A549 (cell line): Measurements from ENCODE around the gene TSPEAR. TPM values are rescaled to one million over a fixed set of nuclear protein-coding genes. Genes with fewer than 3 reads are reported as not detected.

Experiments
- ATAC-seq, 2 experiments: fragments of 200-7000 bp in 1 of 2; fragments of >200 bp in 1 of 2; cut with Nextera tagmentation in 1 of 2; cut with Tn5 transposase in 1 of 2; 3 replicates each; pipeline versions ENCODE4 v1.8.0 to v1.9.1; 2018 to 2020; ENCODE audit warnings: mild to moderate bottlenecking in 1 of 2, moderate library complexity in 1 of 2
- CTCF ChIA-PET: fragments of 300-600 bp; sonication (Branson Sonifier 250); formaldehyde crosslinking; extraction: SDS; loops from one replicate; lab custom pipeline; 2021; ENCODE audit warnings: antibody characterized with exemption, inconsistent platforms; lab: Yijun Ruan, JAX
- POLR2A ChIA-PET: fragments of 350-600 bp; formaldehyde crosslinking; extraction: SDS; loops from one replicate; lab custom pipeline; 2021; ENCODE audit warnings: antibody characterized with exemption, inconsistent platforms; lab: Yijun Ruan, JAX
- DNase-seq, 2 experiments: peaks; one replicate each; pipeline versions ENCODE4 v3.0.0 to v3.0.0-alpha.2; 2011 to 2016; ENCODE audit warnings: low read depth in 1 of 2, low spot score in 1 of 2
- FAIRE-seq: peaks from 2 replicates; lab custom pipeline; 2011; peaks lifted over from hg19 to GRCh38; lab: Jason Lieb, UNC
- H3K27ac ChIP-seq, 2 experiments: fragments of >200 bp; sonication (Bioruptor Twin); formaldehyde crosslinking; 3 replicates each; pipeline ENCODE4 v1.5.1; 2016 to 2017
- H3K4me1 ChIP-seq: fragments of >200 bp; sonication (Bioruptor Twin); formaldehyde crosslinking; 3 replicates; pipeline ENCODE4 v1.6.1; 2016
- H3K4me2 ChIP-seq: fragments of >200 bp; sonication (Bioruptor Twin); formaldehyde crosslinking; 3 replicates; pipeline ENCODE4 v1.6.1; 2016
- H3K4me3 ChIP-seq: fragments of >200 bp; sonication (Bioruptor Twin); formaldehyde crosslinking; 3 replicates; pipeline ENCODE4 v1.5.1; 2016
- H3K9me3 ChIP-seq: fragments of >200 bp; sonication (Bioruptor Twin); formaldehyde crosslinking; 3 replicates; pipeline ENCODE4 v1.6.1; 2016
- BHLHE40 ChIP-seq: IDR thresholded peaks from 2 replicates; pipeline ENCODE4 v1.6.1; 2012; ENCODE audit warnings: low read depth, low read length, inconsistent platforms
- CBX8 ChIP-seq: fragments of 200-600 bp; sonication (generic); IDR thresholded peaks from 2 replicates; pipeline ENCODE4 v1.6.1; 2016
- CEBPB ChIP-seq, 2 experiments: fragments of >200 bp in 1 of 2; sonication (Bioruptor Twin) in 1 of 2; formaldehyde crosslinking in 1 of 2; IDR thresholded peaks; 2 replicates each; pipeline ENCODE4 v1.6.1; 2012 to 2016
- CHD2 ChIP-seq: fragments of 150-350 bp; IDR thresholded peaks from 2 replicates; pipeline ENCODE4 v1.6.1; 2014; ENCODE audit warnings: low read length; ENCODE audit not compliant: partially characterized antibody
- EHMT2 ChIP-seq: fragments of 200-600 bp; sonication (generic); IDR thresholded peaks from 2 replicates; pipeline ENCODE4 v1.6.1; 2016; ENCODE audit warnings: antibody characterized with exemption, low read depth, mild to moderate bottlenecking, moderate library complexity
- EP300 ChIP-seq, 2 experiments: fragments of >200 bp; sonication (Bioruptor Twin); formaldehyde crosslinking; IDR thresholded peaks; 2 replicates in 1 of 2; 3 replicates in 1 of 2; pipeline ENCODE4 v1.6.1; 2016 to 2017
- FOSB ChIP-seq: fragments of 250-450 bp; sonication (Bioruptor Pico); IDR thresholded peaks from 2 replicates; pipeline ENCODE4 v1.5.0; 2020; ENCODE audit warnings: mild to moderate bottlenecking, moderate library complexity
- FOSL2 ChIP-seq, 2 experiments: fragments of 450-650 bp in 1 of 2; fragments of >200 bp in 1 of 2; sonication (Bioruptor Twin) in 1 of 2; formaldehyde crosslinking; IDR thresholded peaks; 2 replicates each; pipeline versions ENCODE4 v1.5.0 to v1.6.1; 2016 to 2020; ENCODE audit warnings: mild to moderate bottlenecking in 1 of 2, moderate library complexity in 1 of 2
- HEYL ChIP-seq: fragments of 250-450 bp; sonication (Bioruptor Pico); IDR thresholded peaks from 2 replicates; pipeline ENCODE4 v1.8.0; 2021; ENCODE audit warnings: mild to moderate bottlenecking, moderate library complexity
- KDM1A ChIP-seq: fragments of 200-600 bp; sonication (generic); IDR thresholded peaks from 2 replicates; pipeline ENCODE4 v1.6.1; 2016; ENCODE audit warnings: low read depth, mild to moderate bottlenecking
- NPAS2 ChIP-seq: fragments of 250-450 bp; sonication (Bioruptor Pico); IDR thresholded peaks from 2 replicates; pipeline ENCODE4 v1.8.0; 2022; ENCODE audit warnings: mild to moderate bottlenecking, moderate library complexity, borderline replicate concordance
- NR3C1 ChIP-seq: fragments of >200 bp; sonication (Bioruptor Twin); formaldehyde crosslinking; IDR thresholded peaks from 3 replicates; pipeline ENCODE4 v1.6.1; 2017
- PHF8 ChIP-seq: fragments of 200-600 bp; sonication (generic); IDR thresholded peaks from 2 replicates; pipeline ENCODE4 v1.6.1; 2016; ENCODE audit warnings: low read depth, mild to moderate bottlenecking, antibody characterized with exemption, moderate library complexity, borderline replicate concordance
- RFX5 ChIP-seq: fragments of 450-650 bp; IDR thresholded peaks from 2 replicates; pipeline ENCODE4 v1.7.1; 2014; ENCODE audit warnings: antibody characterized with exemption, mild to moderate bottlenecking, moderate library complexity
- RNF2 ChIP-seq: fragments of 200-600 bp; sonication (generic); IDR thresholded peaks from 2 replicates; pipeline ENCODE4 v1.6.1; 2016; ENCODE audit warnings: low read depth, mild to moderate bottlenecking, antibody characterized with exemption, moderate library complexity, borderline replicate concordance
- ZNF302 ChIP-seq: fragments of 250-450 bp; sonication (Bioruptor Pico); IDR thresholded peaks from 2 replicates; pipeline ENCODE4 v1.9.0; 2021; ENCODE audit warnings: inconsistent platforms, mild to moderate bottlenecking, moderate library complexity
- WGBS: methylation state at CpG from one replicate; pipeline ENCODE4 v1.1.6; 2017; ENCODE audit errors: missing lambda C conversion rate; 5-methylcytosine and 5-hydroxymethylcytosine counted together
- polyA plus RNA-seq, 4 experiments: library from polyadenylated mRNA; depleted of rRNA in 3 of 4; stranded (reverse); fragments of >200 nt; fragmentation: RNase III in 1 of 4; extraction: RNeasy Plus Mini Kit Qiagen cat#74134 plus additional on column Dnase treatment in 1 of 4; gene quantifications; 2 replicates in 3 of 4; 3 replicates in 1 of 4; pipeline ENCODE4 v1.2.3, GENCODE V29; 2011 to 2017
- TF ChIP-seq, protein P1 (sequence below): fragments of 250-450 bp; sonication (Bioruptor Pico); IDR thresholded peaks from 2 replicates; pipeline ENCODE4 v1.5.0; 2020; ENCODE audit warnings: low read depth, mild to moderate bottlenecking, moderate library complexity
- TF ChIP-seq, protein P2 (sequence below): fragments of >200 bp; sonication (Bioruptor Twin); formaldehyde crosslinking; IDR thresholded peaks from 3 replicates; pipeline ENCODE4 v1.5.1; 2016

Gene TSPEAR
- polyA plus RNA-seq, 2 of the 4 experiments (the other 2 are of a cell fraction): not detected

DNA sequence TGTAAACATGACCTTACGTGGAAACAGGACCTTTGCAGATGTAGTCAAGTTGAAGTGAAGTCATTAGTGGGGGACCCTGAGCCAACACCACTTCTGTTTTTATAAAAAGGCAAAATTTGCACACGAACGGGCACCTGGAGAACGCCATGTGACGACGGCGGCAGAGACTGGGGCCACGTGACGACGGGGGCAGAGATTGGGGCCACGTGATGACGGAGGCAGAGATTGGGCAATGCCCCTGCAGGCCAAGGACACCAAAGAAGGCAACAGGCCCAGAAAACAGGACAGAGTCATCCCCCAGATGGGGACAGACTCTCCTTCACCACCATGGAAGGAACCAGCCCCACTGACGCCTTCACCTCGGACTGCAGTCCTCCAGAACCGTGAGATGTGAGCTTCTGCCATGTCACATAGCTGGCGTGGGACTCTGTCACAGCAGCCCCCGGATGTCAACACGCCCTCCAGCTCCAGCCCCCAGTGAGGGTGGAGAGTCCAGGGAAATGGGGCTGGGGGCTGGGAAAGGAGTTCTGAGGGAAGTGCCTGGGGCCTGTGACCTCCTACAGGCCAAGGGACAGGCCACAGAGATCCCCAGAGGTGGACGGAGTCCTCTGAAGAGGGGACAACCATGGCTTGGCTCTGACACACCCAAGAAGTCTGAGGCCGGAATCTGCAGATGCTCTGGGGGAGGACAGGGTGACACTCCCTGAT lies 61.0 kb downstream of the TSPEAR start:
- Histone ChIP-seq H3K27ac (no peak overlapping the region), H3K4me2 (no peak overlapping the region), H3K4me3 (no peak overlapping the region), H3K9me3 (no peaks in the 10 kb centered on the region), H3K4me1 (no peaks in the 10 kb centered on the region)
- no peak for FAIRE-seq
- WGBS: 62% methylated on average over 15 of the region's 20 CpGs
- TF ChIP-seq RFX5 (no peak), BHLHE40 (no peak), FOSB (CRISPR knock-in tag) (no peak), NR3C1 (no peak), RNF2 (no peak), CHD2 (no peak), HEYL (CRISPR knock-in tag) (no peak), EHMT2 (no peak), PHF8 (no peak)
- TF ChIP-seq, protein P1, sequence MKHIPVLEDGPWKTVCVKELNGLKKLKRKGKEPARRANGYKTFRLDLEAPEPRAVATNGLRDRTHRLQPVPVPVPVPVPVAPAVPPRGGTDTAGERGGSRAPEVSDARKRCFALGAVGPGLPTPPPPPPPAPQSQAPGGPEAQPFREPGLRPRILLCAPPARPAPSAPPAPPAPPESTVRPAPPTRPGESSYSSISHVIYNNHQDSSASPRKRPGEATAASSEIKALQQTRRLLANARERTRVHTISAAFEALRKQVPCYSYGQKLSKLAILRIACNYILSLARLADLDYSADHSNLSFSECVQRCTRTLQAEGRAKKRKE (CRISPR knock-in tag): no peak
- TF ChIP-seq, protein P2, sequence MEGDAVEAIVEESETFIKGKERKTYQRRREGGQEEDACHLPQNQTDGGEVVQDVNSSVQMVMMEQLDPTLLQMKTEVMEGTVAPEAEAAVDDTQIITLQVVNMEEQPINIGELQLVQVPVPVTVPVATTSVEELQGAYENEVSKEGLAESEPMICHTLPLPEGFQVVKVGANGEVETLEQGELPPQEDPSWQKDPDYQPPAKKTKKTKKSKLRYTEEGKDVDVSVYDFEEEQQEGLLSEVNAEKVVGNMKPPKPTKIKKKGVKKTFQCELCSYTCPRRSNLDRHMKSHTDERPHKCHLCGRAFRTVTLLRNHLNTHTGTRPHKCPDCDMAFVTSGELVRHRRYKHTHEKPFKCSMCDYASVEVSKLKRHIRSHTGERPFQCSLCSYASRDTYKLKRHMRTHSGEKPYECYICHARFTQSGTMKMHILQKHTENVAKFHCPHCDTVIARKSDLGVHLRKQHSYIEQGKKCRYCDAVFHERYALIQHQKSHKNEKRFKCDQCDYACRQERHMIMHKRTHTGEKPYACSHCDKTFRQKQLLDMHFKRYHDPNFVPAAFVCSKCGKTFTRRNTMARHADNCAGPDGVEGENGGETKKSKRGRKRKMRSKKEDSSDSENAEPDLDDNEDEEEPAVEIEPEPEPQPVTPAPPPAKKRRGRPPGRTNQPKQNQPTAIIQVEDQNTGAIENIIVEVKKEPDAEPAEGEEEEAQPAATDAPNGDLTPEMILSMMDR: no peak
- CTCF ChIA-PET: interaction anchor here (0.7 kb wide), 1 partner anchor 49 kb away, joined by 3 read pairs; no protein-coding TSS in a partner anchor
- ATAC-seq: no peak
- POLR2A ChIA-PET: no interaction called here
- DNase-seq: no peak

- 56% methylated on average over 9 of the region's 18 CpGs for WGBS
- DNase-seq (no peak), FAIRE-seq (no peak), ATAC-seq (no peak)
- no peaks in the 10 kb centered on the region for H3K9me3 ChIP-seq
- H3K4me3 ChIP-seq: no peak overlapping the region
- no peak overlapping the region for H3K4me2 ChIP-seq
- ChIA-PET CTCF (no interaction called here), POLR2A (interaction anchor here (0.7 kb wide), 1 partner anchor 23 kb away, joined by 3 read pairs; no protein-coding TSS in a partner anchor)
- TF ChIP-seq EP300 (IDR thresholded peaks at IDR 0.05) (no peak), CBX8 (no peak), KDM1A (no peak), NPAS2 (no peak), CHD2 (no peak)
- no peaks in the 10 kb centered on the region for H3K4me1 ChIP-seq
- no peak overlapping the region for H3K27ac ChIP-seq
Measured at GRCh38 chr21:44649521-44650100, 61.8 kb downstream of the TSPEAR start.

DNA sequence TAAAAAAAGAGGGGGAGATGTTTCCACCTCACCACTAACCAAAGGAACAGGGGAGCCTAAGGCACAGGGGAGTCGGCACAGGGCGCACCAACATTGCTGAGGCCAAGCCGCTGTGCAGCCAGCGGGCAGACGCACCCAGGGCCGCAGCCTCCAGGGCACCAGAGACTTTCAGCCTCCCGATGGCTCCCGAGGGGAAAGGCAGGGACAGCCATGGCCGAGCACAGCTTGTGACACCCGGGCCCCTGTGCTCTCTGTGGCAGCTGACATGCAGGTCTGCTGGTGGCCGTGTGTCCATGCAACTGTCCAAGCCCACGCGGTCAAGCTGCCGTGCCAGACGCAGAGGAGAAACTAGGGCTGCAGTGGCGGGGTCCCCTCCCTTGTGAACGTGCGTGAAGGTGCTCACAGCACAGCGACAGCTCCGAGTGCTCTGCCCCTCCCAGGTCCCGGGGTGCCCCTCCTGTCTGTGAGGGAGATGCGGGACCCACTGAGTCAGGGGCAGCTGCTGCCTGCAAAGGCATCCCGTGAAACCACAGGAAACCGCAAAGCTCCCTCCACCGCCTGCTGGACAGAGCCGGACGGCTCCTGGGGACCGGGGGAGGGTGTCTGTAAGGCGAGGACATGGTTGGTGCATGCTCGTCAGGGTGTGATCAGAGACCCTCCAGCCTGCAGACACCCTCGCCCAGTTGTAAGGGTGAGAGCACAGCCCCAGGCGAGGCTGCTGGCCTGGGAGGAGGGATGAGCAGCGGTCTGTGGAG lies 62.6 kb downstream of the TSPEAR start:
- ATAC-seq (no peak), DNase-seq (no peak), FAIRE-seq (no peak)
- Histone ChIP-seq H3K27ac (no peak overlapping the region), H3K4me1 (no peaks in the 10 kb centered on the region), H3K4me2 (no peak overlapping the region), H3K9me3 (0 out of 3 replicates have a peak, but pooled peaks cover 3% of the 10 kb centered on the region), H3K4me3 (no peak overlapping the region)
- TF ChIP-seq HEYL (CRISPR knock-in tag): no peak
- TF ChIP-seq ZNF302 (CRISPR knock-in tag): no peak
- TF ChIP-seq RFX5: no peak
- no peak for TF ChIP-seq PHF8
- no peak for TF ChIP-seq CEBPB (IDR thresholded peaks at IDR 0.05)
- no peak for TF ChIP-seq FOSL2 (IDR thresholded peaks at IDR 0.05)
- TF ChIP-seq FOSL2 (CRISPR knock-in tag; IDR thresholded peaks at IDR 0.05): no peak
- POLR2A ChIA-PET: no interaction called here
- 33% methylated on average over 6 of the region's 33 CpGs for WGBS
- CTCF ChIA-PET: no interaction called here
